Measurements from ENCODE around the gene SI.

GRCh38 chr3:165056510-165056909 is 21.8 kb downstream of the SI start:
- TF ChIP-seq CTCF (IDR thresholded peaks at IDR 0.05): no peak
- no peak for TF ChIP-seq POLR2AphosphoS5 (IDR thresholded peaks at IDR 0.05; ENCODE audit: insufficient read depth in 1 of 2, low read depth in 1 of 2)
- TF ChIP-seq POLR2A (IDR thresholded peaks at IDR 0.05): no peak
